GM21367 (cell line): Measurements from ENCODE around the gene WNT7A.

Experiments used
- ATAC-seq: cut with Tn5 transposase; IDR thresholded peaks from one replicate; pipeline ENCODE4 v1.9.1; 2021; ENCODE audit not compliant: unreplicated experiment

The WNT7A gene

DNA sequence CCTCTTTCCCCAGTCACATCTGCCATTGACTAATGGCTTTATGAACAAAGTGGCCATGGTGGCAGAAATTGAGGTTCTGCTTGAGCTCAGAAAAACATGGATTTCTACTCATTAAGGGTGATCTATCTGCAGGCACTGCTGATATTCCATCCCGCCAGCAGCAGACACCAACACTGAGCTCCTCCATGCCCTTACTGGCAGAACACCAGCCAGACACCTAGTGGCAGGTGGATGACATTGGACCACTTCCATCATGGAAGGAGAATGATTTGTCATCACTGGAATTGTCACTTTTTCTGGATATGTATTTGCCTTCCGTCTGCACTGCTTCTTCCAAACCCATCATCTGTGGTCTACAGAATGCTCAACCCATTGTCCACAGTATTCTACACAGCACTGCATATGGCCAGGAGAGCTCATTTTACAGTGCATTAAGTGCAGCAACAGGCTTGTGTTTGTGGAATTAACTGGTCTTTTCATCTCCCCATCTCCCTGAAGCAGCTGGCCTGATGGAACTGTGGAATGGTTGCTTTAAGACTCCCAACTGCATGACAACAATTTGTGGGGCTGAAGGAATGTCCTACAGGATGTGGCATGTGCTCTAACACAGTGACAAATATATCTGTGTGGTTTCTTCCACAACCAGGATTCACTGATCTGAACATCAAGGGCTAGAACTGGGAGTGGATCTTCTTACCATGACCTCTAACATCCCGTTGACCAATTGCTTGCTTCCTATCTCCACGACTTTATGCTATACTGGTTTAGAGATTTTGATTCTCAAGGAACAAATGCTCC, 103.4 kb downstream of the WNT7A start:
- ATAC-seq: no peak

DNA sequence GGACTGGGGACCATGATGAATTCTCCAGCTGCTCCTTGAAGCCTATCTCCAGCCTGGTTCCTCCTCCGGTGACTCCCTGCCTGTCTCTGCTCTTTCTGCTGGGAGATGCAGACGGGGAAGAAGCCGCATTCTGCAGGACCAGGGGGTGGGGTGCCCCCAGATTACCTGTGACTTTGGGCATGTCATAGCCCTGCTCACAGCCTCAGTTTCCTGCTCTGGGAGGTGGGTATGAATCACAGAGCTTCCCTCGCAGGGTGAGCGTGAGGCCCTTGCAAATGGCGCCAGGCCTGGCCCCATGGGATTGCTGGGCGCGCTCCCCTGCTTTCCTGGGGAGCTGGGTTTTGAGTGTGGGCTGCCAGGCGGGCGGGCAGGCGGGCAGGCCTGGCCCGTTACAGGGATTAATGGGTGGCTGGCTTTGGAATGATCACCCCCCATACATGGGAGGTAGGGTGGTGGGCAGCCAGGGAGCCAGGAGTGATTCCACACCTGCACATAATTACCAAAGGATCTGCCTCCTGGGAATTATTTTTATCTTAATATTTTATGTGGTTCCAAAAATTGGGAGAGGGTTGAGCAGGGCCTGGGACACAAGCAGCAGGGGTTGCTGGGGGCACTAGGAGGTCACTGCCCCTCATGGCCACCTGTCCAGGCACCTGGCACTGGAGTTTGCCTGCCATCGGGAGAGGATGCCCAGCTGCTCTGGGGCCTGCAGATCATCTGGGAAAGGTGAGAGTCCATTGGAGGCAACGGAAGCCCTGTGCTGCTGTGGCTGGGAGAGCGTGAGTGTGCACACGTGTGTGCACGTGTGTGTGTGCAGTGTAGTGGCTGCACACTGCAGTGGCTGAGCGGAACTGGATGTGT, 106.8 kb downstream of the WNT7A start:
- ATAC-seq: no peak

DNA sequence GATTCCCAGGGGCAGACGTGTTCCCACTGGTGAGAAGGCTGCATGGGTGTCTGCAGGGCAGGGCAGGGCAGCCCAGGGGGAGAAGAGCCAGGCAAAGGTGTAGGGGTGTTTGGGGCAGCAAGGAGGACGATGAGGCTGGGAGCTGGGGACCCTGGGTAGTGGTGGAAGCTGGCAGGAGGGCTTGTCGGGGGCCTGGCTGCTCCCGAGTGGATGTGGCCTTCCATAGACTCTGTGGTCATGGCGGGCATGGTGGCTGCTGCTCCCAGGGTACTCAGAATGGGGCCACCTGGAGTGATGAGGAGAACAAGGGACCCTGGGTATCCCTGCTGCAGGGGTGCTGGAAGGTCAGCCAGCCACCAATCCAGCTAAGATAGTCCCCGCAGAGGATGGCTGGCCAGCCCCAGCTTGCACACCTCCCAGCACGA, 107.5 kb downstream of the WNT7A start:
- ATAC-seq: no peak

DNA sequence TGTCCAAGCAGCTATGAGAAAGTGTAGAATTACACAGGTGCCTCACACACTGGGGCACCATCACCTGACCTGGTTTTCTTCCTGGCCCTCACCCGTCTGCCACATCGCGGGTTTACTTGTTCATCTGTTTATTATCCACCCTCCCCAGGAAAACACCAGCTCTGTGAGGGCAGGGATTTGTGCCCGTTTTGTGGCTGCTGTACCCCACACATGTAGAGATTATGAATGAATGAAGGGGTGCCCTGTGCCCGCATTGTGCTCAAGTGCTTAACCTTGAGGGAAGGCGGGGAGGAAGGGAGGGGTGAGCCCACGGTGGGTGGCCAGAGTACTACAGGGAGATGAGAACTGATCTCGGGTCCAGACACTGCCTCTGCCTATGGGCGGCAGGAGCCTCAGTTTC, 108.4 kb downstream of the WNT7A start:
- ATAC-seq: no peak

DNA sequence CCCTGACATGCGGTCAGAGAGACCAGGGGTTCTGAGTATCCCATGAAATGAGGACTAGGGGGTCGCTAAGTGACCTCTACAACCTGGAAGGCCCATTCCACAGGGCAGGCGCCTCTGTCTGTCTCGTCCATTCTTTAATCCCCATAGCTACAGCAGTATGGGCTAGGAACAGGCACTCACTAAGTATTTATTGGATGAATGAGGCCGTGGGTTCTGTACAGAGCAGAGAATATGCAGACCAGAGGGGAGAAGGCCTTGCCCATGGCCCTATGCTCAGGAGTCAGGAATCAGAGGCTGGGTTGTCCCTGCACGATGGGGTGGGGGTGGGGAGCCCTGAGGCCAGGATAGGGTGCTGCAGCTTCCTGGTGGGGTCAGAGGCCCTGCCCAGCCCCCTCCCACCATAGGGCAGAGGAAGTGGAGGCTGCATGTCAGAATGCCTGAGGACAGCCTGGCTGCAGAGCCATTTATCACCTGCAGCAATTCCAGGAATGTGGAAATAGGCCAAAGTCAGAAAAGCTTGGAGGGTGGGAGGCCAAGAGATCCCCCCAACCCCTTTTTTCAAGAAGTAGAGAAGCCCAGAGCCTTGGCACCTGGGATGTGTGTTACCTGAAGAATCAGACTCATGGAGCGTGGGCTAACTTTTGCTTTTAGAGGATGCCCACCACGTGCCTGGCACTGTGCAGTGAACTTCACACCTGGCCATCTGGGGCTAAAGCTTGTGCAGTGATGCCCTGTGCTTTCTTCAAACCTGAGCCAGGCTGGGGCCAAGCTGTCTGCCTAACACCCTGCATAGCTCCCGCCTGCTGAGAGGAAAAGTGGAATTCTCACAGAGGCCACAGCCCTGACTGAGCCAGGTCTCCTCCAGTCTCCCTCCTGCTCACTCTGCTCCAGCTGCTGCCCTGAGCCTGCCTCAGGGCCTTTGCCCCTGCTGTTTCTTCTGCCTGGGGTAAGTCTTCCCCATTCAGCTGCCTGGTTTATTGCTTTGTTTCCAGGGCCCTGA, 109.4 kb downstream of the WNT7A start:
- ATAC-seq: no peak

DNA sequence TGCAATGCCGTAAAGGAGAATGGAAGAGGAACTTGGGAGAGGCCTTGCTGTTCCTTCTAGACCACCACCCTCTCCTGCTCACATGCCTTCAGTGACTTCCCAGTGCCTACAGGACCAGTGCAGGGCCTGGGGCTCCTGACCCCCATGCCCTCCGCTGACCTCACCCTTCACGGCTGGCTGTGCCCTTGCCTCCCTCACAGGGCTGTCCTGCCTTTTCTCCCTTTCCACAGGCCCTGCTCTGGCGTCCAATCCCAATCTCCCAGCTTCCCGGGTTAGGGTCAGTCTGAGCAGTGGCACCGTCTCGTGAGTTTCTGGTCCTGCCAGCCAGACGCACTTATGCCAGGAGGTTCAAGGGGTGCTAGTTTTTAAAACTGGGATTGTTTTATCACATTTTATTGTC, 110.4 kb downstream of the WNT7A start:
- no peak for ATAC-seq

DNA sequence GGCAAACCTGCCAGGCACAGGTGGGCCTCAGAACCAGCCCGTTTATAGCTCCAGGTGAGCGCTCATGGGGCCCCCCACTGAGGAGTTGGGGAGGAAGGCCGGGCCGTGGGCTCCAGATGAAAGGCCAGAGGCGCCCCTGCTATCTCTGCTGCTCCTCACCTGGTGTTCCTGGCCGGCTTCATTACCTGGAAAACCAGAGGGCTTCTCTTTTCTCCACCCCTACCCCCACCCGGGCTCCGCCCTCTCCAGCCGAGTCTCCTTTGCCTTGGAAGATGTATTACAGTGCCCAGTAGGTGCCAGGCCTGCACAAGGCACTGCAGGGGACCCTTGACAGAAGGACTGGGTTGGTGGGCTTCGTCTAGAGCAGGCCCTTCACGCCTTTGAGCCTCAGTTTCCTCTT, 111.4 kb downstream of the WNT7A start:
- ATAC-seq: no peak

DNA sequence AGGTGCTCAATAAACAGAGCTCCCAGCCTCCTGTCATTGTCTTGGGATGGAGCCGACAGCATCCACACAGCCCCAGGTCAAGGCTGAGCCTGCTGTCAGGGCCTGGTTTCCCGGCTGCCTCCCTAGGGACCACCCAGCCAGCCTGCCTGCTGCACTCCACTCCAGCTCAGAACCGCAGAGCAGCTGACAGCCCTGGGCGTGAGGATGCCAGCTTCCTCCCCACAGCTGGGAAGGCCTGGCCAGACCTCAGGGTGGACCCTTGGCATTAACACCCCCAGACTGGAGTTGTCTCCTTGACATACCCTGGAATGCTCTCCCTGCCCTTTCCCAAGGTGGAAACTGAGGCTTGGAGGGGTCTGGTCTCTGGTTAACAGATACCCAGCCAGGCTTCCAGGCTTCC, 112.0 kb downstream of the WNT7A start:
- ATAC-seq: no peak

DNA sequence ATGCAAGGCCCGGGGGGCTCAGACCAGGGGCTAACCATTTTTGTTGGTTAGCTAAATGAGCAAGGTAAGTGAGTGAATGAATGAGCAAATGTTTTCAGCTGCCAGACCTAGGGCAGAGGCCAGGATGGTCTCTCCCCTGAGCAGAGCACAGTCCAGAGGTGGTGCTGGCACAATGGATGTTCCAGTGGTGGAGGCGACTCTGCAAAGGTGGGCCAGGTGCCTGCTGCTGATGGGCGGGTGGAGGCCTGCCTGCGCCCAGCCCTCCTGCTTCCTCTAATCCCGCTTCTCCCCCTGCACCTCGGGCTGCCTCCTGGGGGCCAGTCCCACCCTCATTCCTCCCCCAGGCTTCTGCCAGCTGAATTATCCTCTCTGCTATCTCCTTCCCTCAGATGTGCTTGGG, 112.8 kb downstream of the WNT7A start:
- ATAC-seq: no peak
